Left lung (tissue), 10 donors: ENCODE results near the gene KANK4. TPM values are rescaled to one million over a fixed set of nuclear protein-coding genes. Genes with fewer than 3 reads are reported as not detected.
"Not testable (repeated sequence)": the region's sequence is repeated elsewhere in the genome, so short reads cannot be mapped to it uniquely, and the experiment has no call there.

ENCODE experiments used
- ATAC-seq: fragments of 200-7000 bp; cut with Tn5 transposase; one replicate; pipeline ENCODE4 v1.9.1; 2020; ENCODE audit warnings: moderate library complexity
- DNase-seq, 4 donors: peaks; one replicate each; pipeline ENCODE4 v3.0.0-alpha.2; 2013 to 2020
- H3K27ac ChIP-seq, 2 donors: fragments of 200-600 bp; sonication (generic) in 1 of 2; one replicate each; pipeline versions ENCODE4 v1.5.0 to v1.8.0; 2020 to 2021
- H3K27me3 ChIP-seq, 2 donors: fragments of 200-600 bp; sonication (generic) in 1 of 2; one replicate each; pipeline versions ENCODE4 v1.5.0 to v1.8.0; 2020 to 2021
- H3K36me3 ChIP-seq, 2 donors: fragments of 200-600 bp; sonication (generic) in 1 of 2; one replicate each; pipeline versions ENCODE4 v1.5.0 to v1.8.0; 2020 to 2021
- H3K4me1 ChIP-seq, 2 donors: fragments of 200-600 bp; one replicate each; pipeline ENCODE4 v1.8.0; 2021
- H3K4me3 ChIP-seq, 2 donors: fragments of 200-600 bp; sonication (generic) in 1 of 2; one replicate each; pipeline versions ENCODE4 v1.5.0 to v1.8.0; 2020 to 2021; ENCODE audit warnings: mild to moderate bottlenecking in 1 of 2
- H3K9me3 ChIP-seq, 2 donors: fragments of 200-600 bp; sonication (generic) in 1 of 2; one replicate each; pipeline versions ENCODE4 v1.5.0 to v1.8.0; 2020 to 2021
- CTCF ChIP-seq, 2 donors: fragments of 200-600 bp; sonication (generic) in 1 of 2; IDR thresholded peaks; one replicate each; pipeline versions ENCODE4 v1.5.0 to v1.8.0; 2021; ENCODE audit warnings: antibody characterized with exemption in 2 of 2
- intact Hi-C, 2 donors: fragments of 100-400 bp; cut with DNase I; formaldehyde crosslinking; loops; one replicate each; pipeline versions ENCODE4 v1.11.2 to v1.14.2; 2022
- polyA plus RNA-seq, 6 donors: library from polyadenylated mRNA; unstranded; fragments of 120-200 nt; gene quantifications; one replicate each; pipeline ENCODE4 v1.2.1, GENCODE V29; 2013; ENCODE audit not compliant: insufficient read length in 6 of 6
- total RNA-seq, 2 donors: library from RNA; stranded (reverse); fragmentation: NEBNext Ultra II Directional; extraction: Animal tissue kit (Norgen Biotek cat#: 25700); gene quantifications; one replicate each; pipeline ENCODE4 v1.2.1, GENCODE V29; 2021
- donor health status: DM: no; HTN: yes; CAD: no.
- donor health status: DM: no; HTN: no; CAD: no.

Gene KANK4
- total and polyA plus RNA-seq, 8 donors = 2.0 to 15.1 (median 11.2) TPM

DNA sequence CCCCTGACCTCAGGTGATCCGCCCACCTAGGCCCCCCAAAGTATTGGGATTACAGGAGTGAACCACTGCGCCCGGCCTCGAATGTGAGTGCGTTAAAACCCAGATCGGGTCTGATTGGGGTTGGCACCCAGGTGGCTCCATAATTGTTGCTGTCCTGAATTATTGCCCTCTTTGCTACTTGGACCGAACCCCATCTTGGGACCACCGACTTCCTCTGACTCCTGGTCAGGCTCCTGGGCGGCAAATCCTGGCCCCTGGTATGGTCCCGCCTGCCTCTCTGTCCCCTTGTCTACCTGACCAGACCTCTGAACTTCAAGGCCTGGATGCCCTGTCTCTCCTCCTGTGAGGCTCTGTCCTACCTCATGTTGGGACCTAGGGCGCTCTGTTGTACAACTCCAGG, 91.7 kb downstream of the KANK4 start:
- no peak overlapping the region for H3K4me3 ChIP-seq
- H3K9me3 ChIP-seq = no peaks in the 10 kb centered on the region
- H3K36me3 ChIP-seq = no peaks in the 10 kb centered on the region
- no peak overlapping the region for H3K27ac ChIP-seq
- no peak for DNase-seq
- intact Hi-C loops = no loop called here
- no peak for ATAC-seq
- no peaks in the 10 kb centered on the region for H3K27me3 ChIP-seq
- TF ChIP-seq CTCF (IDR thresholded peaks at IDR 0.05) = no peak
- no peaks in the 10 kb centered on the region for H3K4me1 ChIP-seq

DNA sequence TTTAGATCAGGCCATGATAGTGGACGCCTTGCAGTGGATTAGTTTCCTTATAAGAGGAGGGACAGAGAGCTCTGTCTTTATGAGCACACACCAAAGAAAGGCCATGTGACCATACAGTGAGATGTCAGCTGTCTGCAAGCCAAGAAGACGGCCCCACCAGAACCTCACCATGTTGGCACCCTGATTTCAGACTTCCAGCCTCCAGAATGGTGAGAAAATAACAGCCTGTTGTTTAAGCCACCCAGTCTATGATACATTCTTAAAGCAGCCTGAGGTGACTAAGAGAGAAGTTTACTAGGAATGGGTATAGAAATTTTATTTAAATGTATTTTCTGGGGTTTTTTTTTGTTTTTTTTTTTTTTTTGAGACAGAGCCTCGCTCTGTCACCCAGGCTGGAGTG, 95.1 kb downstream of the KANK4 start:
- no peak for TF ChIP-seq CTCF (IDR thresholded peaks at IDR 0.05)
- Histone ChIP-seq H3K36me3 (no peaks in the 10 kb centered on the region), H3K4me3 (no peak overlapping the region), H3K27ac (no peak overlapping the region), H3K9me3 (no peaks in the 10 kb centered on the region), H3K27me3 (no peaks in the 10 kb centered on the region), H3K4me1 (no peaks in the 10 kb centered on the region)
- DNase-seq (no peak), ATAC-seq (no peak)
- intact Hi-C loops = no loop called here

DNA sequence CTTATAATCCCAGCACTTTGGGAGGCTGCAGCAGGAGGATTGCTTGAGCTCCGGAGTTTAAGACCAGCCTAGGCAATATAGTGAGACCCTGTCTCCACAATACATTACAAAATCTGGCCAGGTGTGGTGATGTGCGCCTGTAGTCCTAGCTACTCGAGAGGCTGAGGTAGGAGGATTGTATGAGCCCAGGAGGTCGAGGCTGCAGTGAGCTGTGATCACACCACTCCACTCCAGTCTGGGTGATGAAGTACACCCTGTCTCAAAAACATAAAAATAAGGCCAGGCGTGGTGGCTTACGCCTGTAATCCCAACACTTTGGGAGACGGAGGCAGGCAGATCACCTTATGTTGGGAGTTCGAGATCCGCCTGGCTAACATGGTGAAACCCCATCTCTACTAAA, 96.9 kb downstream of the KANK4 start:
- intact Hi-C loops = no loop called here
- no peaks in the 10 kb centered on the region for H3K27me3 ChIP-seq
- H3K9me3 ChIP-seq = no peaks in the 10 kb centered on the region
- no peak overlapping the region for H3K27ac ChIP-seq
- no peaks in the 10 kb centered on the region for H3K36me3 ChIP-seq
- ATAC-seq = no peak
- no peak overlapping the region for H3K4me3 ChIP-seq
- no peak for TF ChIP-seq CTCF (IDR thresholded peaks at IDR 0.05)
- DNase-seq = no peak
- H3K4me1 ChIP-seq = no peaks in the 10 kb centered on the region

DNA sequence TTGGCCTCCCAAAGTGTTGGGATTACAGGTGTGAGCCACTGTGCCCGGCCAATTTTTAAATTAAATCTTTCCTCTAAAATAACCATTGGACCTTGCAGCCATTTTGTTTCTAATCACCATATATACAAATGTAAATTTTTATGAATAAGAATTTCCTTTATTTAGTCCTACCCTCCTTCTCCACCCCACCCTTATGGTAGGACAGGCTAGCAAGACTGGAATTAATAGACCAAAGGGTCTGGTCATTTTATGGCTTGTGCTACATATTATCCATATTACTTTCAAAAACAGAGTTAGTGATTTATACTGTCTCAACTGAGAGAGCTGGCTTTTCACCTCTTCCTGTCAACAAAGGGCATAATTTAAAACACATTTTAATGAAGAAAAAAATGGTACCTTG, 98.1 kb downstream of the KANK4 start:
- TF ChIP-seq CTCF (IDR thresholded peaks at IDR 0.05) = no peak
- Histone ChIP-seq H3K4me3 (no peak overlapping the region), H3K4me1 (no peaks in the 10 kb centered on the region), H3K27me3 (no peaks in the 10 kb centered on the region), H3K36me3 (no peaks in the 10 kb centered on the region), H3K9me3 (no peaks in the 10 kb centered on the region), H3K27ac (no peak overlapping the region)
- ATAC-seq = no peak
- no peak for DNase-seq
- intact Hi-C loops = no loop called here

- H3K36me3 ChIP-seq, ATAC-seq, H3K27ac ChIP-seq, DNase-seq, H3K9me3 ChIP-seq, H3K27me3 ChIP-seq, H3K4me1 ChIP-seq, intact Hi-C loops, H3K4me3 ChIP-seq: not testable (repeated sequence)
Measured at GRCh38 chr1:62220456-62220855, 98.8 kb downstream of the KANK4 start.

GRCh38 chr1:62218604-62219003, 100.6 kb downstream of the KANK4 start:
- Histone ChIP-seq H3K27ac (no peak overlapping the region), H3K27me3 (no peaks in the 10 kb centered on the region), H3K4me1 (no peaks in the 10 kb centered on the region), H3K36me3 (no peaks in the 10 kb centered on the region), H3K9me3 (no peaks in the 10 kb centered on the region), H3K4me3 (no peak overlapping the region)
- TF ChIP-seq CTCF (IDR thresholded peaks at IDR 0.05) = no peak
- intact Hi-C loops = no loop called here
- ATAC-seq = no peak
- DNase-seq = no peak
